HT1080 (cell line): Measurements from ENCODE around the gene SLC43A1. TPM values are rescaled to one million over a fixed set of nuclear protein-coding genes. Genes with fewer than 3 reads are reported as not detected.

Source experiments
- DNase-seq: peaks from one replicate; pipeline ENCODE4 v3.0.0-alpha.2; 2015; ENCODE audit warnings: low read depth
- total RNA-seq: library from RNA; depleted of rRNA; stranded (reverse); fragments of >200 nt; shearing (Covaris generic); gene quantifications from 2 replicates; pipeline ENCODE4 v1.2.3, GENCODE V29; 2014

SLC43A1 gene
- total RNA-seq, 1 experiment from 2014 or later: 14.5 TPM

- DNase-seq: no peak
These were observed 13.5 kb upstream of the SLC43A1 start for GRCh38 chr11:57529012-57529411.

GRCh38 chr11:57527056-57527631 lies 11.6 kb upstream of the SLC43A1 start:
- DNase-seq: peak; percentile 52

DNA sequence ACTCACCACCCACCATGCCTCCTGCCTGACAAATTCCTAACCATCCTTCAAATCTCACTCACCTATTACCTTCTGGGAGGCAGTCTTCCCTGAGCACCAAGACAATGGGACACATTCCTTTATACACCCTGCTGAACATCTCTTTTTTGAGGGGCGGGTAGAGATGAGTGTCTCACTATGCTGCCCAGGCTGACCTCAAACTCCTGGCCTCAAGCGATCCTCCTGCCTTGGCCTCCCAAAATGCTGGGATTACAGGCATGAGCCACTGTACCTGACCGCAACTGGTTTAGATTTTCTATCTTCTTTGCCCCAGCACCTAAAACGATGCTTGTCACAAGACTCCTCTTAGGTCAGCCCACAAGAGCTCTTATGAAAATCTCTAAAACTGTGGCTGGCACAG lies 7.9 kb upstream of the SLC43A1 start:
- DNase-seq: no peak

GRCh38 chr11:57521116-57521515 lies 5.6 kb upstream of the SLC43A1 start:
- DNase-seq: no peak

DNA sequence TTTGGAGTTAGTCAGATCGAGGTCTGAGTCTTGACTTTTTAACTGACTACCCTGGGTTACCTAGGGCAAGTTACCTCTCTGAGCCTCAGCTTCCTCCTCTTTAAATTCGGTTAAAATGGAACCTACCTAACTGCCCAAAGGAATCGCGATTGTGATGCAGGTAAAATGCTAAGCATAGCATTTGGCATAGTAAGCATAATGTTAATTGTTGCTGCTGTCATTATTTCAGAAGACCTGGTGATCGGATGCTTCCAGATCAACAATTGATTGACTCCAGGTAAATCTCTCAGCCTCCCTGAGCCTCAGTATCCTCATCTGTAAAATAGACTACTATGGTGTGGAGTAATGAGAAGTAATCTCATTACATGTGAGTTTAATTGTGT lies 550 bp upstream of the SLC43A1 start:
- DNase-seq: no peak

GRCh38 chr11:57514538-57515331 lies 767 bp downstream of the SLC43A1 start:
- peak; percentile 40 for DNase-seq

DNA sequence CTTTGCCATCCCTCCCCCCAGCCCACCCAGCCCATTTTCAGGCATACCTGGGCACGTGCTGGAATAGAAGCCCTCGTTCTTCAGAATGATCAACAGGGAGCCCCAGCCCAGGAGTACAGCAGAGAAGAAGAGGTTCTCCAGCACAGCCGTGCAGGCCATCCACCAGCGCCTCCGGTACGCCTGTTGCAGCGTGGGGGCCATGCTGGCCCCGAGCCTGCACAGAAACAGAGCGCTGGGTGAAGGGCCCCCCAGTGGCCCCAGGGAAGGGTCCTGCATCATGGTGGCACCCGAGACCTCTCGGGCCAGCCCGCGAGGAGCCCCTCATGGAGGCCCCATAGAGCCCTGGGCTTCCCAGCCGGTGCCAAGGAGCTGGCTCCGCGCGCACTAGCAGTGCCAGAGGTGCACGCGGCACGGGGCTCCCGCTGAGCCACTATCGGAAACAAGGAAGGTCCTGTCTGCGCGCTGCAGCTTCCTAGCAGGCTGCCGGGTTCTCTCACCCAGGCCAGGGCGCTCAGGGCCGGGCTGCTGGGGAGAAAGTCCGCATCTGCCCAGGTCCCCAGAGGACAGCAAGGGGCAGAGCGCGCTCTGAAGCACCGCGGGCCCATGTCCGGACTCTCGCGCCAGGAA lies 1.5 kb downstream of the SLC43A1 start:
- no peak for DNase-seq

DNA sequence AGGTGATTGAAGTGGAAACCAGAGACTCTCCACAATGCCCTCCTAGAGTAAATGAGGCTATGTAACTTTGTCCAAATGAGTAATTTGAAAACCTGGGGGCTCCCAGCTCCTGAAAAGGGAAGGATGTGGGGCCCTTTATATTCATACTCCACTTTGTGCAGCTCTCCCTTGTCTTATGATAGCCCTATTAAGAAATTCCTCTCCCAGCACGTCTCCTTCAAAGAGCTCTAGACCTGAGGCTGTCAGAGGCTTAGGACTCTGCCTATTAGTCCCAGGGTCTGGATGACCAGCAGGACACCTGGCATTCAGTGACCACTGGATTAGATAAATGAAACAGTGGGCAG lies 2.1 kb downstream of the SLC43A1 start:
- no peak for DNase-seq

DNA sequence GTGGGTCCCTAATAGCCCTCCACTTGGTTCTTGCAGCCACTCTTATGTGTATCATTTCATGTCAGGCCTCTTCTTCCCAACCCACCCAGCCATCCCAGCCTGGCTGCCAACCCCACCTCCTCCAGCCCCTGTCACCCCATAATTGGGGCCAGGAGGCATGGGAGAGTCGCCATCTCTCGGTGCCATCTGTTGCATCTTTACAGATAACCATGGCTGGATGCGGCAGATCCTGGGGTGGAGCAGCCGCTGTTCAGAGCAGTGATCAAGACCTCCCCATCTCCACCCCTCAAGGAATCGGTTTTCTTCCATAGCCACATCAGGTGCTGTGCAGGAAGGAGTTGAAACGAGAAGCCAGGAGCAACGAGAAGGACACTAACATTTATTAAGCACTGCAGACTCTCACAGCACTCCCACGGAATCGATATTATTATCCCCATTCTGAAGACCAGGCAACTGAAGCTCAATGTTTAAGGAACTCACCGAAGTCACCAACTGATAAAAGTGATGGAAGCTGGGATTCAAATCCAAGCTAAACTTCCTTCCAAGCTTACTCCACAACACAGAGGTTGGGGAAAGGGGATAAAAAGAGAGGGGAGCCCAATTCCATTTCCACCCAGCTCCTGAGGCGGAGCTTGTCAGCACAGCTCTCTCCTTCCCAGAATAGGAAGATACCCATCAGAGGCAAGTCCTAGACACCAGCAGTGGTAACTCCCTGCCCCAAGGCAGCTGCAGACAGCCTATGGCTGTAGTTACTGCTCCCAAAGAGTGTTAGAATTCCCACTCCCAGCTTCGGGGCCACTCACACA lies 2.7 kb downstream of the SLC43A1 start:
- DNase-seq: no peak

DNA sequence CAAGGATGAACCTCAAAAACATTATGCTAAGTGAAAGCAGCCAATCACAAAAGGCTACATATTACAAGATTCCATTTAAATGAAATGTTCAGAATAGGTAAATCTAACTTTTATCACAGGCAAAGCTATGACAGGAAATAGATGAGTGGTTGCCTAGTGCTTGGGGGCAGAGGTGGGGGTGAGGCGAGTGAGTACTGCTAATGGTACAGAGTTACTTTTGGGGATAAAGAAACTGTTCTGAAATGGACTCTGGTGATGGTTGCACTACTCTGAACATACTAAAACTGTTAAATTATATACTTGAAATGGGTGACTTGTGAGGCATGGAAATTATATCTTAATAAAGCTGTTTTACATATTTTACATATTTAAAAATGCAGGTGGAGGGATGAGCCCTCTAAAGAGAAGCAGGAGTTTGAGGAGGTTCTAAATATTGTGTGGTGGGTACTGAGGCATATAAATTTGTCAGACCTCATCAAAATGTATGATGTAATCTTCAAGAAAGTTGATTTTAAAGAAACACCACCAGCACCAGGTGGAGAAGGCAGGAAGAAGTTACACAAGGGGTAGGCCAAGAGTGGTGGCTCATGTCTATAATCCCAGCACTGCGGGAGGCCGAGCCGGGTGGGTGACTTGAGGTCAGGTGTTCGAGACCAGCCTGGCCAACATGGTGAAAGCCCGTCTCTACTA lies 3.6 kb downstream of the SLC43A1 start:
- no peak for DNase-seq

GRCh38 chr11:57508341-57509170 lies 6.9 kb downstream of the SLC43A1 start:
- no peak for DNase-seq

GRCh38 chr11:57506522-57506921 lies 9.0 kb downstream of the SLC43A1 start:
- DNase-seq: no peak

GRCh38 chr11:57504511-57504910 lies 11.0 kb downstream of the SLC43A1 start:
- DNase-seq: no peak

- no peak for DNase-seq
These were observed 12.6 kb downstream of the SLC43A1 start for GRCh38 chr11:57502870-57503269.

- DNase-seq: no peak
These were observed 13.1 kb downstream of the SLC43A1 start for GRCh38 chr11:57502376-57502775.

DNA sequence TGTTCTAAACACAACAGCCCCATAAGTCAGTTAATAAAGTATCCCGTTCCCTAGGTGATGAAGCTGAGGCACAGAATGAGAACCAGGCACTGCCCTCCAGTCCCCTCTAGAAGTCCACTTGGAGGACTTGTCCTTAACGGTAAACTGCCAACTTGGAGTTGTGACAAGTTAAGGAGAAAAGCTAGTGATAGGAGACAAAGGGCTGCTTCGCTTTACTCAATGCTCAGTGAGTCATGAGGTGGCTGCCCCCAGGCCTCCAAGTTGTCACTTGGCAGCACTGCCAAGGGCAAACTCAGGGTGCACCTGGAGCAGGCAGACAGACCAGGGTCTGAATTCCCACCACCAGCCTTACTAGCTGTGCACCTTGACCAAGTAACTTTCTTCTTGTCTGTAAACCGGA lies 13.5 kb downstream of the SLC43A1 start:
- no peak for DNase-seq

GRCh38 chr11:57500926-57501325 lies 14.6 kb downstream of the SLC43A1 start:
- no peak for DNase-seq

DNA sequence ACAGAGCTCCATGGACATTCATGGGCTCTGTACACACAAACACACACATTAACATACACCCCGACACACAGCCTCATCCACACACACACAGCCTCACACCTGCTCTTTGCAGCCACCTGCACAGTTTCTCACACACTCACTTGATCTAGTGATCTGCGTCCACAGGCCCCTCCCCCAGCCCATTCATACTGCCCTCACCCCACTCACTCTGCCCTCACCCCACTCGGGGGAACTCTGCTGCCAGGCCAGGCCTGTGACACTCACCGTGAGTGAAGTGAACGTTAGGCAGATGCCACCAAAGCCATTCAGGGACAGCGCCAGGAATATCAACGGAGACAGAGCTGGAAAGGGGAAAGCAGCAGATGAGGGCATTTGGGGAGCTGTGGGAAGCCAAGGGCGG lies 15.0 kb downstream of the SLC43A1 start:
- no peak for DNase-seq

DNA sequence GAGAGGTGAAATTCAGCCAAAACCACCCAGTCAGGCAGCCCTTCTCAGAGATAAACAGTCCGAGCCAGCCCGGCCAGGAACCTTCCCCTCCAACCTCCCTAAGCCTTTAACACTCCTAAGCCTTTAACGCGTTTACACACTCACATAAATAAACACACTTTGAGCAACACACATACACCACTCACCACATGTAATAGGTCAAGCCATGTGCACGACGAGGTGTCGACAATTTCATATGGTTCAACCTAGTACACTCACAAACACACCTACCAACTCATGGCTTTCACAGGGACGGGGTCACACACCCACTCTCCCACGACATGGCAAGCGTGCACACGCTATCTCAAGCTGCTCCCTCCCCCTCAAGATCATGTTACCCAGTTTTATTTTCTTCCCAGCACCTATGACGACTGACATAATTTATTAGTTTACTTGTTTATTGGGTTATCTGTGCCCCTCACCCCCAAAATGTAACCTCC lies 15.5 kb downstream of the SLC43A1 start:
- DNase-seq: no peak

DNA sequence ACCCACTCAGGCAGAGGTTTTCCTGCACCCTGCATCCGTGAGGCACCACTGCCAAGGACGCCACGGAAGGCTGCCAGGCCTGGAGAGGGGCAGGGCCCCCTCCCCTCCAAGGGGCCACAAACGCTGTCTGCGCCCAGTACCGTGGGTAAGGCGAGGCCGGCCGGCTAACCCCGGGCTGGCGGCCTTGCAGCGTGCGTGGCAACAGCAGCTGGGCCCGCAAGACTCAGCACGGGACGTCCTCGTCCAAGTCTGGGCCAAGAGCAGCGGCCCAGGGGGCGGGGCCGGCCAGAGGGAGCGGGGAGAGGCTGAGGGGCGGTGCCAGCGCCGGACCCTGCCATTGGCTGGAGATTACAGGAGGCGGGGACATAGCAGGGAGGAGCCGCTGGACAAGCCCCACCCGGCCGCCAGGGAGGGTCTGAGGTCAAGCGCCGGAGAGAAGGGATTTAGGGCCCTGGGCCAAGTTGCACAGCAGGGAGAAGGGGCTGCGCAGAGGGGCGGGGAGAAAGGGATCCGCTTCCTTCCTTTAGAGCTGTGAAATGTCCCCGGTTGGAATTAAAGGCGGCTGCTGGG lies 16.0 kb downstream of the SLC43A1 start:
- no peak for DNase-seq
